GM23248 (cell line): Measurements from ENCODE around the gene PLAAT2. TPM values are rescaled to one million over a fixed set of nuclear protein-coding genes. Genes with fewer than 3 reads are reported as not detected.
"Not testable (repeated sequence)": the region's sequence is repeated elsewhere in the genome, so short reads cannot be mapped to it uniquely, and the experiment has no call there.

Source experiments
- DNase-seq: peaks from one replicate; pipeline ENCODE4 v3.0.0-alpha.2; 2015
- H2AFZ ChIP-seq: fragments of 200-600 bp; sonication (generic); 2 replicates; pipeline ENCODE4 v1.6.1; 2016; ENCODE audit warnings: antibody characterized with exemption
- H3F3A ChIP-seq: fragments of 200-600 bp; sonication (generic); 2 replicates; pipeline ENCODE4 v1.6.1; 2016; ENCODE audit warnings: mild to moderate bottlenecking, antibody characterized with exemption, mixed run types; ENCODE audit not compliant: insufficient read depth
- H3K27ac ChIP-seq: fragments of 200-600 bp; sonication (generic); 2 replicates; pipeline ENCODE4 v1.5.1; 2016; ENCODE audit warnings: mild to moderate bottlenecking
- H3K27me3 ChIP-seq: fragments of 200-600 bp; sonication (generic); replicated peaks from 2 replicates; pipeline ENCODE4 v1.6.1; 2016; ENCODE audit warnings: mild to moderate bottlenecking; ENCODE audit not compliant: insufficient read depth
- H3K36me3 ChIP-seq: fragments of 200-600 bp; sonication (generic); 2 replicates; pipeline ENCODE4 v1.6.1; 2016; ENCODE audit warnings: low read depth, mild to moderate bottlenecking
- H3K4me1 ChIP-seq: fragments of 200-600 bp; sonication (generic); 2 replicates; pipeline ENCODE4 v1.6.1; 2016; ENCODE audit warnings: mild to moderate bottlenecking; ENCODE audit not compliant: insufficient read depth
- H3K4me2 ChIP-seq: fragments of 200-600 bp; sonication (generic); one replicate; pipeline ENCODE4 v1.6.1; 2016; ENCODE audit warnings: mild to moderate bottlenecking; ENCODE audit not compliant: unreplicated experiment
- H3K4me3 ChIP-seq: fragments of 200-600 bp; sonication (generic); 2 replicates; pipeline ENCODE4 v1.5.1; 2016; ENCODE audit warnings: mild to moderate bottlenecking
- H3K79me2 ChIP-seq: fragments of 200-600 bp; sonication (generic); 2 replicates; pipeline ENCODE4 v1.6.1; 2016; ENCODE audit warnings: mild to moderate bottlenecking; ENCODE audit not compliant: insufficient read depth
- H3K9ac ChIP-seq: fragments of 200-600 bp; sonication (generic); 2 replicates; pipeline ENCODE4 v1.6.1; 2016; ENCODE audit warnings: mild to moderate bottlenecking
- H3K9me2 ChIP-seq: fragments of 200-600 bp; sonication (generic); 2 replicates; pipeline ENCODE4 v1.6.1; 2016; ENCODE audit warnings: mixed run types, mild to moderate bottlenecking, moderate library complexity; ENCODE audit not compliant: insufficient read depth
- H3K9me3 ChIP-seq: fragments of 200-600 bp; sonication (generic); one replicate; pipeline ENCODE4 v1.6.1; 2017; ENCODE audit warnings: low read depth
- H4K20me1 ChIP-seq: fragments of 200-600 bp; sonication (generic); 2 replicates; pipeline ENCODE4 v1.6.0; 2016; ENCODE audit not compliant: insufficient read depth
- EZH2 ChIP-seq: fragments of 200-600 bp; sonication (generic); IDR thresholded peaks from 2 replicates; pipeline ENCODE4 v1.6.1; 2018; ENCODE audit warnings: antibody characterized with exemption, mild to moderate bottlenecking; ENCODE audit not compliant: insufficient read depth, poor library complexity, severe bottlenecking
- EZH2phosphoT487 ChIP-seq: fragments of 200-600 bp; sonication (generic); IDR thresholded peaks from 2 replicates; pipeline ENCODE4 v1.6.1; 2018; ENCODE audit warnings: antibody characterized with exemption, moderate library complexity, mild to moderate bottlenecking, low read depth; ENCODE audit not compliant: insufficient read depth
- WGBS, 2 experiments: methylation state at CpG; one replicate each; pipeline ENCODE4 v1.1.6; 2015 to 2017; ENCODE audit warnings: low lambda C conversion rate in 2 of 2, low coverage in 1 of 2; ENCODE audit errors: missing lambda C conversion rate in 2 of 2; 5-methylcytosine and 5-hydroxymethylcytosine counted together
- in situ Hi-C: fragments of 300-500 bp; cut with MboI; formaldehyde crosslinking; loops from 2 replicates; pipeline ENCODE4 v1.15.0; 2020
- polyA plus RNA-seq: library from polyadenylated mRNA; unstranded; fragments of >200 nt; fragmentation: Nextera tagmentation; extraction: Ambion mirVana; gene quantifications from 2 replicates; pipeline ENCODE4 v1.2.1, GENCODE V29; 2016
- total RNA-seq: library from RNA; depleted of rRNA; stranded (reverse); fragments of >200 nt; shearing (Covaris generic); gene quantifications from 2 replicates; pipeline ENCODE4 v1.2.3, GENCODE V29; 2014

The PLAAT2 gene
- total and polyA plus RNA-seq, 2 experiments from 2014 or later: not detected

DNA sequence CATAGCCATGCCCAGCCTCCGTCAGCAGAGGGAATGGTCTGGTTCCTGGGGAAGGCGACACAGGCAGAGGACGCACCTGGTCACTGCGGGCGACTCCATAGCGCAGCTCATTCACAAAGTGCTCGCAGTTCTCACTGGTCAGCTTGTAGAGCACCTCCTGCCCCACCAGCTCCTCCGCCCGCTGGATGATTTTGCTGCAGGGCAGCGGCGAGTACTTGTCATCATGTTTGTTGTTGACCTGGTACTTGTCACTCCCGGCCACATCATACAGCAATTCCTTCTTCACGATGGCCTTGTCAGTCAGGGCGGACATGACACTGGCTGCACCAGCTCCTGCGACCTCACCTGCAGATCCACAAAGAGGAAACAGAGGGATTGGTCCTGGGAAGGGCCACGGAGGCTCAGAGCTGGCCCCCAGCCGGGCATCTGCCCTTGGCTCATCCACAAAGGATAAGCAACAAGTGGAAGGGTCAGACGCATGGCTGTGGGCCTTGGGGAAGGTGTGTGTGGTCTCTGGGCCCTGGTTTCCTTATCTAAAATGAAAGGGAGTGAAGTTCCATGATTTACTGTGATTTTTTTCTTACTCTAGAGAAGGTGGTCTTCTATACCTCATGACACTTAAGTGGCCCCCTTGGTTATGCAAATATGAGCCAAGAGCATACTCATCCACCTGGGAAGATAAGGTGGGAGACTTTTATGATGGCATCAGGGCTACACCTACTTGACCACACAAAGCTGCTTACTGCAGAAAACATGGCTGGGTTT, 27.0 kb upstream of the PLAAT2 start:
- Histone ChIP-seq H4K20me1 (no peaks in the 10 kb centered on the region), H3K9ac (no peak overlapping the region), H3K36me3 (no peaks in the 10 kb centered on the region), H2AFZ (no peak overlapping the region), H3F3A (no peaks in the 10 kb centered on the region), H3K4me2 (no peak overlapping the region), H3K4me1 (no peaks in the 10 kb centered on the region), H3K9me3 (no peaks in the 10 kb centered on the region), H3K4me3 (no peak overlapping the region), H3K27me3 (no peaks in the 10 kb centered on the region), H3K79me2 (no peaks in the 10 kb centered on the region), H3K9me2 (no peaks in the 10 kb centered on the region), H3K27ac (no peak overlapping the region)
- in situ Hi-C loops: no loop called here
- TF ChIP-seq EZH2: no peak
- TF ChIP-seq EZH2phosphoT487: no peak
- WGBS, 2 experiments: 74 to 76% methylated on average over 18 of the region's 18 CpGs
- DNase-seq: no peak

DNA sequence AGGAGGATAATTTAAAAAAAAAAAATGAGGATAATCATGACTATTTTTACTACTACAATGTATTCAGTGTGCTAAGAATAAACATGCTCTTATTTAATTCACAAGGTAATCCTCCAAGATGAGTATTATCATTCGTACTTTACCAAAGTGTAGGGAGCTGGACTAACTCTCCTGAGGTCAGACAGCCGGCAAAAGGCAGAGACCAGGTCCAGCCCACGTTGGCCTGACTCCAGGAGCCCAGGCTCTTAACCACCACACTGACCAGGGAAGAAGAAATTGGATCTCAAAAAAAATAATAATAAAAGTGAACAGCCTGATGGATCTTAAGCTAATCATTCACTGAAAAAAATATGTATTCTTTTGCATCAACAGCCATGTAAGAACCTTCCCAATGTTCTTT, 25.8 kb upstream of the PLAAT2 start:
- no peak for DNase-seq
- 75 to 80% methylated on average over 3 of the region's 3 CpGs for WGBS, 2 experiments
- Histone ChIP-seq H3K4me3 (no peak overlapping the region), H2AFZ (no peak overlapping the region), H3K36me3 (no peaks in the 10 kb centered on the region), H3K27me3 (no peaks in the 10 kb centered on the region), H3K4me2 (no peak overlapping the region), H3K9me3 (no peaks in the 10 kb centered on the region), H4K20me1 (no peaks in the 10 kb centered on the region), H3K27ac (no peak overlapping the region), H3K9ac (no peak overlapping the region), H3K79me2 (no peaks in the 10 kb centered on the region), H3K4me1 (no peaks in the 10 kb centered on the region), H3F3A (no peaks in the 10 kb centered on the region), H3K9me2 (no peaks in the 10 kb centered on the region)
- TF ChIP-seq EZH2phosphoT487: no peak
- TF ChIP-seq EZH2: no peak
- in situ Hi-C loops: no loop called here

DNA sequence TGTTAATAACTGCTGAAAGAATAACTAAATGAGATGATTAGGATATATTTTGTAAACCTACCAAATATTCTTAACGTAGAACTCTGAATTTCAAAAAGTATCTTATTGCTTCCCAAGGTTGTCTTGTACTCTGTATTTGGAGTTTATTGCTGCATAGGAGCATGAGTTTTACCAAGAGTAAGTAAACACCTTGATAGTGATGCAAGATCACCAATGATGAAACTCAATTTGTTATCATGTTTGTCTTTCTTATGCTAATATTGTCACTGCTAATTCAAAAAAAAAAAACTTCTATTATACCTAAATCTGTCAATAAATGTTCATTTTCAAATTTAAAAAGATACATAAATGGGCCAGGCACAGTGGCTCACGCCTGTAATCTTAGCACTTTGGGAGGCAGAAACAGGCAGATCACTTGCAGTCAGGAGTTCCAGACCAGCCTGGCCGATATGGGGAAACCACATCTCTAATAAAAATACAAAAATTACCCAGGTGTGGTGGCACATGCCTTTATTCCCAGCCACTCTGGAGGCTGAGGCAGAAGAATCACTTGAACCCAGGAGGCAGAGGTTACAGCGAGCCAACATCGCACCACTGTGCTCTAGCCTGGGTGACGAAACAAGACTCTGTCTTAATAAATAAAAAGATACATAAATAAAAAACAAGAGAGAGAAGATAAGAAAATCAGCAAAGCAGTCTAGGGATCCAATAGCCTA, 23.4 kb upstream of the PLAAT2 start:
- in situ Hi-C loops: no loop called here
- no peaks in the 10 kb centered on the region for H3F3A ChIP-seq
- no peak overlapping the region for H3K9ac ChIP-seq
- H3K27ac ChIP-seq: no peak overlapping the region
- H3K4me1 ChIP-seq: no peaks in the 10 kb centered on the region
- H3K36me3 ChIP-seq: no peaks in the 10 kb centered on the region
- H3K79me2 ChIP-seq: no peaks in the 10 kb centered on the region
- no peak overlapping the region for H2AFZ ChIP-seq
- WGBS, 2 experiments: 89 to 92% methylated on average over 6 of the region's 6 CpGs
- H3K4me3 ChIP-seq: no peak overlapping the region
- no peaks in the 10 kb centered on the region for H3K9me3 ChIP-seq
- H4K20me1 ChIP-seq: no peaks in the 10 kb centered on the region
- DNase-seq: no peak
- H3K4me2 ChIP-seq: no peak overlapping the region
- no peaks in the 10 kb centered on the region for H3K9me2 ChIP-seq
- no peak for TF ChIP-seq EZH2phosphoT487
- no peak for TF ChIP-seq EZH2
- H3K27me3 ChIP-seq: no peaks in the 10 kb centered on the region

DNA sequence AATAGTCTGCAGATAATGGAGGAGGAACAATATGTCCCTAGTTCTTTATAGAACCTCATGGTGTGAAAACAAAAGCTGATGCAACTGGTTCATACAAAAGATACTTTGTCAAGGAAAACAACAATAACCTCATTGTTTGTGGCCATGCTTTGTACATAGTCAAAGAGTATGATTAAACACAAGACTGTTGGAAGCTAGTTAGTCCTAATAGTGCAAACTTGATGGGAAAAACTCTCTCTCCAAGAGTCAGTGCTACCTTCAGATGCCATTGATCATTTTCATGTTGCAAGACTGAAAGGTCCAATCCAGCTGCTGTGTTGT, 20.1 kb upstream of the PLAAT2 start:
- no peaks in the 10 kb centered on the region for H4K20me1 ChIP-seq
- H3K4me2 ChIP-seq: no peak overlapping the region
- in situ Hi-C loops: no loop called here
- H3F3A ChIP-seq: no peaks in the 10 kb centered on the region
- H3K9ac ChIP-seq: no peak overlapping the region
- no peaks in the 10 kb centered on the region for H3K27me3 ChIP-seq
- no peak overlapping the region for H3K4me3 ChIP-seq
- DNase-seq: no peak
- no peaks in the 10 kb centered on the region for H3K79me2 ChIP-seq
- H3K36me3 ChIP-seq: no peaks in the 10 kb centered on the region
- TF ChIP-seq EZH2 (no peak), EZH2phosphoT487 (no peak)
- H3K9me2 ChIP-seq: no peaks in the 10 kb centered on the region
- H2AFZ ChIP-seq: no peak overlapping the region
- H3K27ac ChIP-seq: no peak overlapping the region
- H3K9me3 ChIP-seq: no peaks in the 10 kb centered on the region
- no peaks in the 10 kb centered on the region for H3K4me1 ChIP-seq

DNA sequence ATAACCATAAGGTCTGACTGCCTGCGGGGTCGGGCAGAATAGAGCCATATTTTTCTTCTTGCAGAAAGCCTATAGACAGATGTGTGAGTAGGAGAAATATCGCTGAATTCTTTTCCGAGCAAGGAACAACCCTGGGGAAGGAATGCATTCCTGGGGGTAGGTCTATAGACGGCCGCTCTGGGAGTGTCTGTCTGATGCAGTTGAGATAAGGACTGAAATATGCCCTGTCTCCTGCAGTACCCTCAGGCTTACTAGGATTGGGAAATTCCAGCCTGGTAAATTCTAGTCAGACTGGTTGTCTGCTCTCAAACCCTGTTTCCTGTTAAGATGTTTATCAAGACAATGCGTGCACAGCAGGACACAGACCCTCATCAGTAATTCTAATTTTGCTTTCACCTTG, 18.0 kb upstream of the PLAAT2 start:
- H4K20me1 ChIP-seq, DNase-seq, in situ Hi-C loops, H3K9ac ChIP-seq, H3K9me3 ChIP-seq, H3K79me2 ChIP-seq, H3K4me3 ChIP-seq, H3F3A ChIP-seq, H3K4me2 ChIP-seq, H3K4me1 ChIP-seq, H3K36me3 ChIP-seq, H3K27ac ChIP-seq, H2AFZ ChIP-seq, H3K9me2 ChIP-seq, H3K27me3 ChIP-seq: not testable (repeated sequence)
- WGBS, 2 experiments: 83 to 88% methylated on average over 7 of the region's 7 CpGs

DNA sequence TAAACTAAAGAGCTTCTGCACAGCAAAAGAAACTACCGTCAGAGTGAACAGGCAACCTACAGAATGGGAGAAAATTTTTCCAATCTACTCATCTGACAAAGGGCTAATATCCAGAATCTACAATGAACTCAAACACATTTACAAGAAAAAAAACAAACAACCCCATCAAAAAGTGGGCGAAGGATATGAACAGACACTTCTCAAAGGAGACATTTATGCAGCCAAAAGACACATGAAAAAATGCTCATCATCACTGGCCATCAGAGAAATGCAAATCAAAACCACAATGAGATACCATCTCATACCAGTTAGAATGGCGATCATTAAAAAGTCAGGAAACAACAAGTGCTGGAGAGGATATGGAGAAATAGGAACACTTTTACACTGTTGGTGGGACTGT, 15.7 kb upstream of the PLAAT2 start:
- in situ Hi-C loops, H3K4me2 ChIP-seq: not testable (repeated sequence)

More for the DNA sequence above, 15.7 kb upstream of the PLAAT2 start:
- H3K9me2 ChIP-seq, H3K4me3 ChIP-seq, H4K20me1 ChIP-seq, H3K9me3 ChIP-seq, H3F3A ChIP-seq, H3K79me2 ChIP-seq, H3K27me3 ChIP-seq, H2AFZ ChIP-seq, H3K9ac ChIP-seq, H3K27ac ChIP-seq, H3K36me3 ChIP-seq, DNase-seq: not testable (repeated sequence)
- peaks cover 10% of the 10 kb centered on the region for H3K4me1 ChIP-seq
- WGBS, 2 experiments: 61 to 73% methylated on average over 3 of the region's 3 CpGs
